Transverse colon (tissue), 4 donors: Measurements from ENCODE around the gene SERTAD3. TPM values are rescaled to one million over a fixed set of nuclear protein-coding genes. Genes with fewer than 3 reads are reported as not detected.

Source experiments
- DNase-seq: peaks from one replicate; pipeline ENCODE4 v3.0.0-alpha.2; 2019
- H3K27ac ChIP-seq, 4 donors: fragments of 200-600 bp; sonication (generic); 2 replicates each; pipeline ENCODE4 v1.5.1; 2016 to 2018; ENCODE audit warnings: inconsistent platforms in 4 of 4
- H3K27me3 ChIP-seq: fragments of 200-600 bp; sonication (generic); 2 replicates; pipeline ENCODE4 v1.5.1; 2017; ENCODE audit warnings: inconsistent platforms
- H3K36me3 ChIP-seq, 4 donors: fragments of 200-600 bp; sonication (generic); 2 replicates each; pipeline ENCODE4 v1.5.1; 2017 to 2019; ENCODE audit warnings: inconsistent platforms in 4 of 4
- H3K4me1 ChIP-seq, 4 donors: fragments of 200-600 bp; sonication (generic); 2 replicates each; pipeline ENCODE4 v1.5.1; 2017 to 2020; ENCODE audit warnings: inconsistent platforms in 4 of 4
- H3K4me3 ChIP-seq, 4 donors: fragments of 200-600 bp; sonication (generic); 1 replicate in 1 of 4; 2 replicates in 3 of 4; pipeline versions ENCODE4 v1.5.1 to v1.6.1; 2017 to 2019; ENCODE audit warnings: inconsistent platforms in 4 of 4
- H3K9me3 ChIP-seq, 2 donors: fragments of 200-600 bp; sonication (generic); 2 replicates each; pipeline ENCODE4 v1.5.1; 2017 to 2019; ENCODE audit warnings: inconsistent platforms in 2 of 2
- EP300 ChIP-seq: sonication (generic); formaldehyde crosslinking; IDR thresholded peaks from one replicate; pipeline ENCODE4 v1.6.1; 2017; ENCODE audit warnings: antibody characterized with exemption, low read depth
- POLR2A ChIP-seq: fragments of 450-650 bp; IDR thresholded peaks from one replicate; pipeline ENCODE4 v1.6.1; 2016; ENCODE audit warnings: antibody characterized with exemption, mild to moderate bottlenecking, moderate library complexity
- POLR2AphosphoS5 ChIP-seq, 3 donors: sonication (generic); formaldehyde crosslinking; IDR thresholded peaks; one replicate each; pipeline ENCODE4 v1.6.1; 2016; ENCODE audit warnings: antibody characterized with exemption in 3 of 3
- WGBS, 2 donors: methylation state at CpG; one replicate each; pipeline ENCODE4 v1.1.5; 2018; ENCODE audit warnings: low coverage in 1 of 2; 5-methylcytosine and 5-hydroxymethylcytosine counted together
- in situ Hi-C, 4 donors: fragments of 200-750 bp; cut with MboI; loops; one replicate each; pipeline versions ENCODE4 v1.15.0 to v1.15.1; 2017; ENCODE audit warnings: low sequenced_read_pairs in 3 of 4, low pct_ligation_motif_present in 1 of 4, low pct_unique_long_range_greater_than_20kb in 1 of 4
- intact Hi-C: fragments of 100-400 bp; cut with DNase I; formaldehyde crosslinking; loops from one replicate; pipeline ENCODE4 v1.15.1; 2023; ENCODE audit warnings: low total_unique reads
- total RNA-seq, 4 donors: library from RNA; depleted of rRNA; stranded (reverse); fragments of >200 nt; gene quantifications; one replicate each; pipeline ENCODE4 v1.1.0, GENCODE V29; 2016
- TF ChIP-seq, protein P1 (sequence below), 5 experiments: fragments of 200-600 bp in 3 of 5; fragments of 450-650 bp in 2 of 5; sonication (generic) in 3 of 5; IDR thresholded peaks; 1 replicate in 2 of 5; 2 replicates in 3 of 5; pipeline ENCODE4 v1.5.1; 2016 to 2017; ENCODE audit warnings: antibody characterized with exemption in 5 of 5, inconsistent platforms in 3 of 5, mild to moderate bottlenecking in 2 of 5, moderate library complexity in 1 of 5

Gene SERTAD3
- total RNA-seq, 4 donors from 2014 or later = 14.1 to 31.0 (median 22.2) TPM

DNA sequence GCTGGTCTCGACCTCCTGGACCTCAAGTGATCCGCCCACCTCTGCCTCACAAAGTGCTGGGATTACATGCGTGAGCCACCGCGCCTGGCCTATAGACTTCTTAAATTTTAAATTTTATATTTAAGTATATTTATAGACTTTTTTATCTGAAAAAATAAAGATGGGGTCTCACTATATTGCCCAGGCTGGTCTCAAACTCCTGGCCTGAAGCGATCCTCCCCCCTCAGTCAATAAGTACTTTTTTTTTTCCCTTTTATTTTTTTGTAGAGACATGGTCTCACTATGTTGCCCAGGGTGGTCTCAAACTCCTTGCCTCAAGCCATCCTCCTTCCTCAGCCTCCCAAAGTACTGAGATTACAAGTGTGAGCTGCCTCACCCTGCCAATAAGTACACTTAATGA, 20.2 kb downstream of the SERTAD3 start:
- no peak for DNase-seq
- Histone ChIP-seq H3K27me3 (no peaks in the 10 kb centered on the region), H3K4me1 (peaks cover 23 to 51% (median 37%) of the 10 kb centered on the region in 4 donors), H3K27ac (peak overlapping the region; percentile 97 to 100 (median 99)), H3K4me3 (peak overlapping the region in 1 of 4 donors; percentile 66), H3K36me3 (peaks cover 0 to 10% (median 0%) of the 10 kb centered on the region in 4 donors), H3K9me3 (no peaks in the 10 kb centered on the region)
- in situ Hi-C loops = loop anchor here in 2 of 4 donors (10.0 to 25.0 kb wide), 2 partner anchors 137 to 139 kb away; partner anchors contain the start of gene AKT2 (in 2 of the 2)
- TF ChIP-seq POLR2A = no peak
- no peak for TF ChIP-seq EP300
- no peak for TF ChIP-seq POLR2AphosphoS5 (IDR thresholded peaks at IDR 0.05)
- TF ChIP-seq, protein P1, sequence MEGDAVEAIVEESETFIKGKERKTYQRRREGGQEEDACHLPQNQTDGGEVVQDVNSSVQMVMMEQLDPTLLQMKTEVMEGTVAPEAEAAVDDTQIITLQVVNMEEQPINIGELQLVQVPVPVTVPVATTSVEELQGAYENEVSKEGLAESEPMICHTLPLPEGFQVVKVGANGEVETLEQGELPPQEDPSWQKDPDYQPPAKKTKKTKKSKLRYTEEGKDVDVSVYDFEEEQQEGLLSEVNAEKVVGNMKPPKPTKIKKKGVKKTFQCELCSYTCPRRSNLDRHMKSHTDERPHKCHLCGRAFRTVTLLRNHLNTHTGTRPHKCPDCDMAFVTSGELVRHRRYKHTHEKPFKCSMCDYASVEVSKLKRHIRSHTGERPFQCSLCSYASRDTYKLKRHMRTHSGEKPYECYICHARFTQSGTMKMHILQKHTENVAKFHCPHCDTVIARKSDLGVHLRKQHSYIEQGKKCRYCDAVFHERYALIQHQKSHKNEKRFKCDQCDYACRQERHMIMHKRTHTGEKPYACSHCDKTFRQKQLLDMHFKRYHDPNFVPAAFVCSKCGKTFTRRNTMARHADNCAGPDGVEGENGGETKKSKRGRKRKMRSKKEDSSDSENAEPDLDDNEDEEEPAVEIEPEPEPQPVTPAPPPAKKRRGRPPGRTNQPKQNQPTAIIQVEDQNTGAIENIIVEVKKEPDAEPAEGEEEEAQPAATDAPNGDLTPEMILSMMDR (IDR thresholded peaks at IDR 0.05) = no peak
- 92% methylated on average over 6 of the region's 6 CpGs for WGBS, 2 donors
- intact Hi-C loops = loop anchor here (1.0 kb wide), 1 partner anchor 43 kb away; the partner anchor contains the start of gene SPTBN4

DNA sequence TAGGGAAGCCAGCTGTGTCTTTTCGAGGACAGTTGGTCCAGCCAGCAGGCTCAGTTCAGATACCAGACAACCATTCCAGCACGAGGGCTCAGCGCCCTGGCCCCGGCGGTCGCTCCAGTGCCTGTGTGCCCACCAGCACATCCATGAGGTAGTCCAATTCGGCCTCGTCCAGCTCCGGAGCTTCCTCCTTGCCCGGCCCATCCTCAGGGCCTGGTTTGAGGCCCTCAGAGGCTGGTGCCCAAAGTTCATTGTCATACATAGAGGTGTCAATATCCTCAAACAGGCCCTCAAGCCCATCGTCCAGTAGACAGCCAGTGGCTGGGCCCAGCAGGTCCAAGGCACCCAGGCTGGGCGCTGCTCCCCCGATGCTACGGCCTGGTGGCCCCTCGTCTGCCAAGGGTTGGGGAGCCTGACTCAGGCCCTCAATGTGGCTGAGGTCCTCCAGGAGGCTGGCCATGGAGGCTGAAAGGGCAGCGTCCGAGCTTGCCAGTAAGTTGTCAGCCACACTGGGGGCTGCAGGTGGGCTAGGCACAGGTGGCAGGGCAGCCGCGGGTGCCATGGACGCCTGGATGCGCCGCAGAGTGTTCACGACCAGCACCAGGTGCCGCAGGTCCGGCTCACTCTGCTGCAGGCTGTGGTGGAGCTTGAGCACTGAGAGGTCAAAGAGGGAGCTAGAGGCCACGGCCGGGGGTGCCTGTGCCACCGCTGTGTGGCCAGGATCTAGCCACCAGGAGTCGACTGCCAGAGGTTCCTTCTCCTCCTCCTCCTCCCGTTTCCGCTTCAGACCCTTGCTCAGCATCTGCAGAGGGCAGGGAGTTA, 21.2 kb downstream of the SERTAD3 start:
- Histone ChIP-seq H3K27me3 (no peaks in the 10 kb centered on the region), H3K36me3 (peaks cover 0 to 10% (median 0%) of the 10 kb centered on the region in 4 donors), H3K4me3 (no peak overlapping the region), H3K27ac (peak overlapping the region; percentile 97 to 100 (median 98)), H3K4me1 (peaks cover 23 to 51% (median 37%) of the 10 kb centered on the region in 4 donors), H3K9me3 (no peaks in the 10 kb centered on the region)
- no peak for DNase-seq
- intact Hi-C loops = loop anchor here (1.0 kb wide), 1 partner anchor 44 kb away; the partner anchor contains the start of gene SPTBN4
- 90 to 93% methylated on average over 6 to 24 of the region's 31 CpGs for WGBS, 2 donors
- no peak for TF ChIP-seq POLR2A
- TF ChIP-seq, protein P1 (IDR thresholded peaks at IDR 0.05) = no peak
- no peak for TF ChIP-seq EP300
- no peak for TF ChIP-seq POLR2AphosphoS5 (IDR thresholded peaks at IDR 0.05)
- in situ Hi-C loops = loop anchor here in 2 of 4 donors (10.0 to 25.0 kb wide), 2 partner anchors 136 to 138 kb away; partner anchors contain the start of gene AKT2 (in 2 of the 2)

DNA sequence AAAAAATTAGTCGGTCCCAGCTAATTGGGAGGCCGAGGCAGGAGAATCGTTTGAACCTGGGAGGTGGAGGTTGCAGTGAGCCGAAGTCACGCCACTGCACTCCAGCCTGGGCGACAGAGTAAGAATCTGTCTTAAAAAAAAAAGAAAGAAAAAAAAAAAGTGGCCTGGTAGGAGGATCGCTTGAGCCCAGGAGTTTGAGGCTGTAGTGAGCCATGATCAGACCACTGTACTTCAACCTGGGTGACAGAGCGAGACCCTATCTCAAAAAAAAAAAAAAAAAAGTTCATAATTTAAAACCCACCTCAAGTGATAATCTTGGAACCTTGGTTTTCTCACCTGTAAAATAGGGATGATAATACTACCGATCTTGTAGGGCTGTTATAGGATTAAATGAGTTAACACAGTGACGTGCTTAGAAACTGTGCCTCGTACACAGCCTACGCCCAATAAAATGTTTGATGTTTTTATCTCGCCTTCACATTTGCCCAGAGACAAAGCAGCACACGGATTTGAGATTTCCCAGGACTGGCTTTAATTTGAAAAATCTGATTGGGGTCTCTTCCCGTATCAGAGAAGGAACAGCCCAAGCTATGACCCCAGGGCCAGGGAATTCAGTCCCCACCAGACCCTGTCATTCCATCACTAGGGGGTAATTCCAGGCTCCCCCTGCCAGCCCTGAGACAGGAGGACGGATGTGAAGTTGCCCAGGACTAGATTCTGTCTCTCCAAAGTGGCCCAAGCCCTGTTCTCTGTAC, 22.0 kb downstream of the SERTAD3 start:
- 61 to 66% methylated on average over 7 to 15 of the region's 16 CpGs for WGBS, 2 donors
- no peak for TF ChIP-seq POLR2AphosphoS5 (IDR thresholded peaks at IDR 0.05)
- no peak for TF ChIP-seq EP300
- TF ChIP-seq, protein P1 (IDR thresholded peaks at IDR 0.05) = no peak
- no peak for TF ChIP-seq POLR2A
- no peaks in the 10 kb centered on the region for H3K27me3 ChIP-seq
- peak overlapping the region in 2 of 4 donors; percentile 54 to 61 for H3K4me3 ChIP-seq
- intact Hi-C loops = no loop called here
- DNase-seq = no peak
- H3K9me3 ChIP-seq = no peaks in the 10 kb centered on the region
- H3K4me1 ChIP-seq = peaks cover 23 to 53% (median 36%) of the 10 kb centered on the region in 4 donors
- H3K27ac ChIP-seq = peak overlapping the region; percentile 97 to 100 (median 98)
- in situ Hi-C loops = loop anchor here in 2 of 4 donors (10.0 to 25.0 kb wide), 2 partner anchors 135 to 137 kb away; partner anchors contain the start of gene AKT2 (in 2 of the 2)
- peaks cover 0 to 10% (median 0%) of the 10 kb centered on the region in 4 donors for H3K36me3 ChIP-seq
